GM12865 (cell line): ENCODE results near the gene SLC18B1.

ENCODE experiments used
- DNase-seq: peaks from one replicate; pipeline ENCODE4 v3.0.0; 2010; ENCODE audit warnings: low read depth
- H3K4me3 ChIP-seq: 2 replicates; pipeline ENCODE4 v1.5.1; 2011; ENCODE audit warnings: mild to moderate bottlenecking, low read depth, low read length, control low read depth
- TF ChIP-seq, protein P1 (sequence below): IDR thresholded peaks from 2 replicates; pipeline ENCODE4 v1.5.1; 2011; ENCODE audit warnings: low read length, control low read depth, low read depth, inconsistent platforms; ENCODE audit not compliant: insufficient read depth; ENCODE audit errors: missing control alignments

The SLC18B1 gene

DNA sequence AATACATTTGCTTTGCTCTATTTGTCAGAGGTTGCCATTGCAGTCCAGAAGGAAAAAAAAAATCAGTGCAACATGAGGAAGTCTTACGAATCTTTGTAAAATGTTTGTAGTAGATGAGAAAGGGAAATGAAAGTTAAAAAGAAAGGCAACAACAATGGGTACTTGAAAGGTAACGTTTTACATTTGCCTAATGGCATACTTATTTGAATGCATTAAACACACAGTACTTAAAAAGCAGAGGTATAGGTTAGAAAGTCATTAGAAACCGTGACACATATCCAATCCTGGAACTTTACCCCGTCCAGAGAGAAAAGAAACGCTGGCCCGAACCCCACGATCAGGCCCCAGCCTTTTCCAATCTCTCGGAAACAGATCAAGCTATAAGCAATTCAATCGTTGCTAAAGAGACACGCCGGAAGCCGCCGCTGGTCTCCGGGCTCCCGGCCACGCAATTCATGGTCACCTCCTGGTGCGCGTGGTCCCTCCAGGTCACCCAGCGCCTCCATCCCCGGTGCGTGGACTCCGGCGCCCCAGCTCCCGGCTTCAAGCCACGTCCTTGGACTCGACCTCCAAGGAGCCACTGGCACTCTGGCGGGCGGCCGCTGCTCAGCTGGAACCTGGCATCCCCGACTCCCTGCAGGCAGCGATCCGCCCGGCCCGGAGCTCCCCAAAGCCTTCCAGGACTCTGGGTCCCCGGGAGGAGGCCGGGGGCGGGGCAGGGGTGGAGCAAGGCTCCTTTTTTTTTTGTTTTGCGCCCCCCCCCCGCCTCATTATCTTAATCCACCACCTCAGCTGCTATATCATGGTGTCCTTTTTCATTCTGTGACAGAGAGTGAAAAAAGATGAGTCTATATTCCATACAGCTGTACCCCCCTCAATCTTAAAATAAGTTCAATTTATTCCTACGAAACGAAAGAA lies at the start of gene SLC18B1:
TSS of gene SLC18B1 (minus strand) at position 687 of the 918 bp plus-strand sequence. CDS start at position 506, 181 bp downstream.
- peak within 1 kb of the TSS; percentile 81 for H3K4me3 ChIP-seq
- TF ChIP-seq, protein P1, sequence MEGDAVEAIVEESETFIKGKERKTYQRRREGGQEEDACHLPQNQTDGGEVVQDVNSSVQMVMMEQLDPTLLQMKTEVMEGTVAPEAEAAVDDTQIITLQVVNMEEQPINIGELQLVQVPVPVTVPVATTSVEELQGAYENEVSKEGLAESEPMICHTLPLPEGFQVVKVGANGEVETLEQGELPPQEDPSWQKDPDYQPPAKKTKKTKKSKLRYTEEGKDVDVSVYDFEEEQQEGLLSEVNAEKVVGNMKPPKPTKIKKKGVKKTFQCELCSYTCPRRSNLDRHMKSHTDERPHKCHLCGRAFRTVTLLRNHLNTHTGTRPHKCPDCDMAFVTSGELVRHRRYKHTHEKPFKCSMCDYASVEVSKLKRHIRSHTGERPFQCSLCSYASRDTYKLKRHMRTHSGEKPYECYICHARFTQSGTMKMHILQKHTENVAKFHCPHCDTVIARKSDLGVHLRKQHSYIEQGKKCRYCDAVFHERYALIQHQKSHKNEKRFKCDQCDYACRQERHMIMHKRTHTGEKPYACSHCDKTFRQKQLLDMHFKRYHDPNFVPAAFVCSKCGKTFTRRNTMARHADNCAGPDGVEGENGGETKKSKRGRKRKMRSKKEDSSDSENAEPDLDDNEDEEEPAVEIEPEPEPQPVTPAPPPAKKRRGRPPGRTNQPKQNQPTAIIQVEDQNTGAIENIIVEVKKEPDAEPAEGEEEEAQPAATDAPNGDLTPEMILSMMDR, result no peak
- DNase-seq, result peak; percentile 55

GRCh38 chr6:132843316-132844035 lies 45.0 kb upstream of the SLC18B1 start:
- TF ChIP-seq, protein P1, result no peak
- no peak for DNase-seq
- H3K4me3 ChIP-seq, result no peak overlapping the region

DNA sequence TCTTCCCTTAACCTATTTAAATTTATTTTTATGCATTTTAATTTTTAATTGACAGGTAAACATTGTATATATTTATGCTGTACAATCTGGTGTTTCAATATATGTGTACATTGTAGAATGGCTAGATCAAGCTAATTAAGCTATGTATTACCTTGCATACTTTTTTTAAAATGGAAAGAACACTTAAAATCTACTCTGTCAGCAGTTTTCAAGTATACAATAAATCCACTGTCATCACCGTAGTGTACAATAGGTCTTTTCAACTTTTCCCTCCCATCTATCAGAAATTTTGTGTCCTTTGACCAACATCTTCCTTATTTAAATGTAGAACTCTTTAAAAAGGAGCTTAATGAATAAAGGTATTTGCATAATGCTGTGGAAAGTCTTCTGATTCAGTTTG lies 43.5 kb upstream of the SLC18B1 start:
- no peak overlapping the region for H3K4me3 ChIP-seq
- TF ChIP-seq, protein P1, result no peak
- no peak for DNase-seq

DNA sequence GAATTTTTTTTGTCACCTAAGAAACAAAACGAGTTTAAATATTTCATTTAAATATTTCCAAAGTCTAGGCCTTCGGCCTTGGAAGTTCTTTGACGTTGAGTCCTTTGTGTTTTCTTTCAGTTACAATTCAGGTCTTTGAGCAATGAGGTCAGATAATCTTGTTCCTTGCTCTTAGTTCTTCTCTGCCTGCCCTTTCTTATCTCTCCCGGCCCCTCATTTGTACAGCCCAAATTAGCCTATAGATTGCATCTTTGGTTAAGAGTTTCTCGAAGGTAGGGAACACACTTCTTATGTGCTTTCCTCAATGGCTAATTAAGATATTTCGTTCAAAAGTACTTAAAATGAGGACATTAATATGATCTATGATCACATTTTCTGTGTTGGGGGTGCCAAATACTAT lies 34.5 kb upstream of the SLC18B1 start:
- TF ChIP-seq, protein P1, result no peak
- DNase-seq, result no peak
- H3K4me3 ChIP-seq, result no peak overlapping the region

DNA sequence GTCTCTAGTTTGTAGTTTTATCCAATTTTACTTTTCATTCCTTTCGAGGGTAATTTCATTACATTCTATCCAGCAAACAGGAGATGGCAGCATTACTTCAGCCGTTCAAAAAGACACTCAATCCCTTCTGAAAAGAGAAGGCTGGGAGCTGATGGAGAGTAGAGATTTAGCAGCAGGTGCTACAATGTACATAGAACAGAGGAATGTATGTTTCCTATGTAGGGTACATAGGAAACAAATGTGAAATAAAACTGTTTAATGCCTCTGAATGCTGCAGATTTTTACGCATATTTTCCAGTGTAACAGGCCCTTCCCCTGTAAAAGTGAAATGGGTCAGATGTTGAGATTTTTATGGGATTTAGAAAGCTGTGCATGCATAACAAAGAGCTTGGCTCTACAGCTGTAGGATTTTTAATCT lies 31.9 kb upstream of the SLC18B1 start:
- H3K4me3 ChIP-seq, result no peak overlapping the region
- TF ChIP-seq, protein P1, result peak; percentile 37
- peak; percentile 12 for DNase-seq

DNA sequence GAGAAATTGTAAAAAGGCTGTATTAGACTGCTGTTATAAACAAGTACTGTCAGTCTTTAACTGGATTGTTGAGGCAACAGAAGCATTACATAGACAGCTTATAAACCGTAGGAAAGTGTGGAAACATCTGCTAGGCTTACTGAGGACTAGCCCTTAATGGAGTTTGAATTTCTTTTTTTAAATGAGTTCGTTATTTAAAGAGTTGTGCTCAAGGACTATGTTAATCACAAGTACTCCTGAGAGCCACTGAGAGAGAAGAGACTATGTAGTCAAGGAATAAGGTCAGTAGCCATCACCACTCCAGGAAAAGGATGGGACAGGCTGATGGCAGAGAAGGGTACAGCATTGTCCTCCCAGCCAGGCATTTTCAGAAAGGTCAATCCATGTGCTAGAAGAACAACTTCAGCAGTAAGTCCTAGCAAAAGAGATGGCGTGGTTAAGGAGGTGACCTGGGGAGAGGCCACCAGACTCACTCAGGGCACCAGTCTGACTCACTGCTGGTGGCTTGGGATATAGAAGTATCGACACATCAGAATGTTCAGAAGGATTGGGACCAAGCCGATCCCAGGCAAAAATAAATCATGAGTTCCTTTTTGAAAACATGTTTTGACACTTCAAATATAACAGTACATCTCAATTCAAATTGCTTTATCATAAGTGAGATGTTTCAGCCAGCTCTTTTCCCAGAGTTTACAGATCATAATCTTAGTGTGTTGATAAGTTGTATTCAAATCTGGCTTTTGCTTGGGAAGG lies 22.4 kb upstream of the SLC18B1 start:
- TF ChIP-seq, protein P1, result no peak
- H3K4me3 ChIP-seq, result no peak overlapping the region
- peak; percentile 42 for DNase-seq
